Measurements from ENCODE around the gene LDHAL6B. TPM values are rescaled to one million over a fixed set of nuclear protein-coding genes. Genes with fewer than 3 reads are reported as not detected.

LDHAL6B gene
- total and polyA plus RNA-seq, 2 of the 8 experiments (the other 6 are each of a cell fraction or from before 2014, with no cell fraction given), result not detected

DNA sequence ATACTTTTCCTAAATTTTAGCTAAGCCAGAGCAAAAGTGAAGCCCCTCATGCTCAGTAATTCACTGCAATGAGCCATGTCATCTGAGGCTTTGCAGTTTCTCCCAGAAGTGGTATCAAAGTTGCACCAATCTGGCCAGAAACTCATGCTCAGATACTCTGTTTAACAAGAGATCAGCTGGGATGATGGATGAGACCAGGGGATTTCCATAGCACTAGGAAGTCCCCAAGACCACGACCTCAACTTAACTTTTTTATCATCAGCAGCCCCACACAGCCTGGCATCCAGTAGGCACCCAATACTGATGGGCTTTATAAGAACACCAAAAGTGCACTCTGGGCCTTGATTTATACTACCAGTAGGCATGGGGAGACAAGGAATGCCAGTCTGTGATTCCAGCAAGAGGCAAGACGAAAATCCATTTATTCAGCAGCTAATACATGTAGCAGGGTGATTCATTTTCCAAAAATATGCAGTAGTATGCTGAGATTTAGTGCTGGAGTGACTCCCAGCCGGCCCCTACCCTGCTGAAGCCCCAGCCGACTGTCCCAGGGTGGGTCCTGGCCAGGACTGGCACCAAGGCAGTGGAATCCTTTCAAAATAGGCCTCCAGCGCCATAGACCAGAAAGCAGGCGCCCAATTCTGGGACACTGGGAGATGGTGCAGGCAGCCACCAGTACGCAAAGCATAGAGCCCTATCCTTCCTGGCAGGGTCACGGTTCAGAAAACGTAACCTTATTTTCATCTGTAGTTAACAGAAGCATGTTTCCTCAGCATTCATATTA lies 612 bp upstream of the LDHAL6B start (continued):
- no peak for TF ChIP-seq JUN (IDR thresholded peaks at IDR 0.05; ENCODE audit: low read depth, low read length)
- no peak for TF ChIP-seq GTF2F1 (IDR thresholded peaks at IDR 0.05; ENCODE audit: borderline replicate concordance, low read depth, low read length)
- TF ChIP-seq CTBP2 (IDR thresholded peaks at IDR 0.05; ENCODE audit: borderline replicate concordance, insufficient read depth, insufficient read length, low read length), result no peak
- TF ChIP-seq TEAD4 (IDR thresholded peaks at IDR 0.05; ENCODE audit: low read depth, low read length), result no peak

Measured in H1 (cell line).